ENCODE measurements around the gene NTNG2.

GRCh38 chr9:132236662-132237311 lies 74.9 kb downstream of the NTNG2 start:
- TF ChIP-seq CTCF (IDR thresholded peaks at IDR 0.05) (peak; percentile 2), EZH2 (IDR thresholded peaks at IDR 0.05) (no peak), EZH2phosphoT487 (IDR thresholded peaks at IDR 0.05) (no peak)
